Endothelial cell of umbilical vein (primary cell): ENCODE results near the gene CCSER1. TPM values are rescaled to one million over a fixed set of nuclear protein-coding genes. Genes with fewer than 3 reads are reported as not detected.

Experiments
- BruUV-seq: library from RNA; stranded (reverse); fragments of 400-500 nt; replicated peaks from 2 replicates; lab custom pipeline; 2021; lab: Mats Ljungman, UMichigan
- CTCF ChIA-PET: fragments of 300-600, 350-600 bp; sonication (Branson Sonifier 250); formaldehyde crosslinking; loops from one replicate; lab custom pipeline; 2021; ENCODE audit warnings: antibody characterized with exemption, inconsistent platforms; lab: Charles Lee
- POLR2A ChIA-PET: fragments of 300-600, 350-600 bp; sonication (Branson Sonifier 250); formaldehyde crosslinking; loops from one replicate; lab custom pipeline; 2021; ENCODE audit warnings: antibody characterized with exemption, inconsistent platforms; lab: Charles Lee
- DNase-seq: peaks from one replicate; pipeline ENCODE4 v3.0.0-alpha.2; 2011; ENCODE audit warnings: low read depth, low spot score
- FAIRE-seq: peaks from 2 replicates; lab custom pipeline; 2011; peaks lifted over from hg19 to GRCh38; lab: Jason Lieb, UNC
- H2AFZ ChIP-seq: 2 replicates; pipeline ENCODE4 v1.6.0; 2012; ENCODE audit warnings: low read depth, low read length, control low read depth, inconsistent platforms
- H3K27ac ChIP-seq: 2 replicates; pipeline ENCODE4 v1.5.1; 2011; ENCODE audit warnings: low read depth, mild to moderate bottlenecking, control low read depth, low read length, moderate library complexity; ENCODE audit not compliant: insufficient read depth
- H3K27me3 ChIP-seq, 2 experiments: 2 replicates each; pipeline versions ENCODE4 v1.6.0 to v1.6.1; 2011; ENCODE audit warnings: low read length in 2 of 2, mixed read lengths in 1 of 2; ENCODE audit not compliant: control insufficient read depth in 2 of 2, insufficient read depth in 2 of 2
- H3K36me3 ChIP-seq, 2 experiments: 2 replicates in 1 of 2; 3 replicates in 1 of 2; pipeline ENCODE4 v1.5.1; 2011; ENCODE audit warnings: low read length in 2 of 2, mild to moderate bottlenecking in 1 of 2, moderate library complexity in 1 of 2; ENCODE audit not compliant: control insufficient read depth in 2 of 2, insufficient read depth in 2 of 2; ENCODE audit errors: extremely low read depth in 1 of 2
- H3K4me1 ChIP-seq: 3 replicates; pipeline ENCODE4 v1.5.1; 2011; ENCODE audit warnings: mild to moderate bottlenecking, low read length; ENCODE audit not compliant: control insufficient read depth, insufficient read depth; ENCODE audit errors: extremely low read depth
- H3K4me2 ChIP-seq: 2 replicates; pipeline ENCODE4 v1.6.1; 2011; ENCODE audit warnings: low read length, control low read depth, mixed read lengths; ENCODE audit not compliant: insufficient read depth
- H3K4me3 ChIP-seq, 3 experiments: fragments of 200-600 bp in 1 of 3; sonication (generic), shearing (Covaris generic) in 1 of 3; replicated peaks in 1 of 3; 2 replicates each; pipeline ENCODE4 v1.5.1; 2011 to 2016; ENCODE audit warnings: control low read depth in 3 of 3, low read length in 3 of 3, mild to moderate bottlenecking in 2 of 3, inconsistent platforms in 1 of 3, low read depth in 1 of 3, moderate library complexity in 1 of 3; ENCODE audit not compliant: insufficient read depth in 1 of 3
- H3K79me2 ChIP-seq: 2 replicates; pipeline ENCODE4 v1.6.0; 2012; ENCODE audit warnings: low read length, inconsistent platforms; ENCODE audit not compliant: control insufficient read depth, insufficient read depth
- H3K9ac ChIP-seq: replicated peaks from 2 replicates; pipeline ENCODE3; 2011; ENCODE audit warnings: low read length, control low read depth; ENCODE audit not compliant: insufficient read depth; ENCODE audit errors: extremely low read depth
- H3K9me1 ChIP-seq: replicated peaks from 3 replicates; pipeline ENCODE4 v1.6.0; 2011; ENCODE audit warnings: mild to moderate bottlenecking, low read length; ENCODE audit not compliant: control insufficient read depth, insufficient read depth; ENCODE audit errors: extremely low read depth
- H3K9me3 ChIP-seq: replicated peaks from 2 replicates; pipeline ENCODE4 v1.5.1; 2012; ENCODE audit warnings: low read length, inconsistent platforms; ENCODE audit not compliant: control insufficient read depth, insufficient read depth
- H4K20me1 ChIP-seq: replicated peaks from 2 replicates; pipeline ENCODE3; 2011; ENCODE audit warnings: mild to moderate bottlenecking, low read length; ENCODE audit not compliant: control insufficient read depth, insufficient read depth; ENCODE audit errors: extremely low read depth
- EZH2 ChIP-seq: IDR thresholded peaks from 2 replicates; pipeline ENCODE4 v1.6.1; 2012; ENCODE audit warnings: borderline replicate concordance, low read depth, mild to moderate bottlenecking, moderate library complexity, low read length, inconsistent platforms; ENCODE audit not compliant: severe bottlenecking
- FOS ChIP-seq: IDR thresholded peaks from 2 replicates; pipeline ENCODE4 v1.6.1; 2011; ENCODE audit warnings: mild to moderate bottlenecking, low read length, moderate library complexity, borderline replicate concordance; ENCODE audit not compliant: insufficient read depth
- GATA2 ChIP-seq: IDR thresholded peaks from 2 replicates; pipeline ENCODE4 v1.7.0; 2011; ENCODE audit warnings: low read depth, mild to moderate bottlenecking, moderate library complexity, mixed read lengths, low read length; ENCODE audit not compliant: insufficient read length, insufficient read depth
- JUN ChIP-seq: IDR thresholded peaks from 2 replicates; pipeline ENCODE4 v1.6.1; 2011; ENCODE audit warnings: borderline replicate concordance, low read depth; ENCODE audit not compliant: insufficient read length, insufficient read depth
- POLR2A ChIP-seq: IDR thresholded peaks from 2 replicates; pipeline ENCODE4 v1.6.1; 2012; ENCODE audit warnings: low read depth, mild to moderate bottlenecking, control low read depth, low read length
- POLR2AphosphoS5 ChIP-seq: IDR thresholded peaks from 2 replicates; pipeline ENCODE4 v1.6.1; 2012; ENCODE audit warnings: low read depth, mild to moderate bottlenecking, control low read depth, low read length, moderate library complexity; ENCODE audit not compliant: insufficient read depth
- dilution Hi-C: fragments of 300-500 bp; cut with MboI; formaldehyde crosslinking; loops from one replicate; pipeline ENCODE4 v1.15.0; 2019; ENCODE audit warnings: low sequenced_read_pairs; ENCODE audit not compliant: extremely low pct_ligation_motif_present
- intact Hi-C: fragments of 100-400 bp; cut with micrococcal nuclease; formaldehyde crosslinking; loops from one replicate; pipeline ENCODE4 v1.10.0; 2022
- polyA plus RNA-seq, 4 experiments: library from polyadenylated mRNA; depleted of rRNA in 3 of 4; stranded (reverse) in 3 of 4; unstranded in 1 of 4; fragments of >200 nt; gene quantifications; 2 replicates each; pipeline versions ENCODE4 v1.2.1 to v1.2.3, GENCODE V29; 2011 to 2012; ENCODE audit warnings: missing spikeins in 1 of 4
- total RNA-seq: library from RNA; stranded (reverse); gene quantifications from 2 replicates; pipeline ENCODE4 v1.2.3, GENCODE V29; 2021
- TF ChIP-seq, protein P1 (sequence below), 2 donors: IDR thresholded peaks; 1 replicate in 1 of 2; 2 replicates in 1 of 2; pipeline ENCODE4 v1.5.1; 2011; ENCODE audit warnings: low read length in 2 of 2, mild to moderate bottlenecking in 2 of 2, moderate library complexity in 2 of 2, control low read depth in 1 of 2, inconsistent platforms in 1 of 2, low read depth in 1 of 2; ENCODE audit not compliant: insufficient read depth in 1 of 2; ENCODE audit errors: extremely low read depth in 1 of 2
- TF ChIP-seq, protein P2 (sequence below): IDR thresholded peaks from 2 replicates; pipeline ENCODE4 v1.6.1; 2011; ENCODE audit not compliant: insufficient read depth, insufficient read length

The CCSER1 gene
- total and polyA plus RNA-seq, 2 donors (not counting 3 experiments of a cell fraction or from before 2014, with no cell fraction given) = 0.11 to 1.8 TPM

DNA sequence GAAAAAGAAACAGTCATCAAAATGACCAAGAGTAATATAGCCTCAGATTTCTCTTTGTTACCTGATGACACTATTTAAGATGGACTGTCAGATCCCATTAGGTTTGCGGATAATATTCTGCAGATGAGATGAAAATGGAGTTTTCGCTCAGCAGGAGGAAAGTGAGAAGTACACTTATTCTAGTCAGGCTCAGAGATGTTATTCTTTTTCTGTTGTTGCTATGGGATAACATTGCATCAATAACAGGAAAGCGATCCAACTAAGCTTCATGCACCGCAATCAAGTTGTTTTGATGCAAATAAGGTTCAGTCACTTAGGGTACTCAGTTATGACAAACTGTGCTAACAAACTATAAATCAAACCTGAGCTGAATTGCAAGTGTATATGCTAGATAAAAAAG lies 415.0 kb downstream of the CCSER1 start:
- Histone ChIP-seq H3K9me1 (no peaks in the 10 kb centered on the region), H3K27ac (no peak overlapping the region), H3K9me3 (no peaks in the 10 kb centered on the region), H3K4me3 (no peak overlapping the region), H3K4me1 (no peaks in the 10 kb centered on the region), H3K4me2 (no peak overlapping the region), H3K79me2 (no peaks in the 10 kb centered on the region), H2AFZ (no peak overlapping the region), H3K27me3 (no peaks in the 10 kb centered on the region), H4K20me1 (no peaks in the 10 kb centered on the region), H3K36me3 (no peaks in the 10 kb centered on the region), H3K9ac (no peak overlapping the region)
- intact Hi-C loops (no loop called here), dilution Hi-C loops (no loop called here)
- FAIRE-seq (no peak), DNase-seq (peak; percentile 48)
- ChIA-PET POLR2A (no interaction called here), CTCF (interaction anchor here (1.4 kb wide), 1 partner anchor 10 kb away, joined by 5 read pairs; no protein-coding TSS in a partner anchor)
- TF ChIP-seq POLR2AphosphoS5 = no peak
- TF ChIP-seq FOS = no peak
- no peak for TF ChIP-seq EZH2
- no peak for TF ChIP-seq JUN
- TF ChIP-seq GATA2 = no peak
- TF ChIP-seq, protein P1, sequence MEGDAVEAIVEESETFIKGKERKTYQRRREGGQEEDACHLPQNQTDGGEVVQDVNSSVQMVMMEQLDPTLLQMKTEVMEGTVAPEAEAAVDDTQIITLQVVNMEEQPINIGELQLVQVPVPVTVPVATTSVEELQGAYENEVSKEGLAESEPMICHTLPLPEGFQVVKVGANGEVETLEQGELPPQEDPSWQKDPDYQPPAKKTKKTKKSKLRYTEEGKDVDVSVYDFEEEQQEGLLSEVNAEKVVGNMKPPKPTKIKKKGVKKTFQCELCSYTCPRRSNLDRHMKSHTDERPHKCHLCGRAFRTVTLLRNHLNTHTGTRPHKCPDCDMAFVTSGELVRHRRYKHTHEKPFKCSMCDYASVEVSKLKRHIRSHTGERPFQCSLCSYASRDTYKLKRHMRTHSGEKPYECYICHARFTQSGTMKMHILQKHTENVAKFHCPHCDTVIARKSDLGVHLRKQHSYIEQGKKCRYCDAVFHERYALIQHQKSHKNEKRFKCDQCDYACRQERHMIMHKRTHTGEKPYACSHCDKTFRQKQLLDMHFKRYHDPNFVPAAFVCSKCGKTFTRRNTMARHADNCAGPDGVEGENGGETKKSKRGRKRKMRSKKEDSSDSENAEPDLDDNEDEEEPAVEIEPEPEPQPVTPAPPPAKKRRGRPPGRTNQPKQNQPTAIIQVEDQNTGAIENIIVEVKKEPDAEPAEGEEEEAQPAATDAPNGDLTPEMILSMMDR (IDR thresholded peaks at IDR 0.05; ENCODE audit: extremely low read depth in 1 of 2, insufficient read depth in 1 of 2, low read depth in 1 of 2, low read length in 2 of 2) = no peak
- TF ChIP-seq, protein P2, sequence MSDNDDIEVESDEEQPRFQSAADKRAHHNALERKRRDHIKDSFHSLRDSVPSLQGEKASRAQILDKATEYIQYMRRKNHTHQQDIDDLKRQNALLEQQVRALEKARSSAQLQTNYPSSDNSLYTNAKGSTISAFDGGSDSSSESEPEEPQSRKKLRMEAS = no peak
- no peak for TF ChIP-seq POLR2A
- BruUV-seq = no TSS peak
